HepG2 (cell line): ENCODE data around the gene PANK4. TPM values are rescaled to one million over a fixed set of nuclear protein-coding genes. Genes with fewer than 3 reads are reported as not detected.

Source experiments
- ATAC-seq: fragments of 200-7000 bp; cut with Tn5 transposase; 3 replicates; pipeline ENCODE4 v1.9.1; 2020; ENCODE audit warnings: mild to moderate bottlenecking, moderate library complexity
- BruUV-seq: library from RNA; stranded (reverse); fragments of 400-500 nt; replicated peaks from 2 replicates; lab custom pipeline; 2021; lab: Mats Ljungman, UMichigan
- CTCF ChIA-PET: fragments of 300-600 bp; formaldehyde crosslinking; extraction: SDS; loops from one replicate; lab custom pipeline; 2021; ENCODE audit warnings: low total read pairs, inconsistent platforms, low intra/inter-chr PET ratio; lab: Yijun Ruan, JAX
- POLR2A ChIA-PET: fragments of 350-600 bp; sonication (Branson Sonifier 250); formaldehyde crosslinking; loops from one replicate; lab custom pipeline; 2020; ENCODE audit warnings: antibody characterized with exemption, inconsistent platforms; lab: Yijun Ruan, JAX
- DNase-seq: peaks from one replicate; pipeline ENCODE4 v3.0.0-alpha.2; 2015; ENCODE audit warnings: low spot score
- FAIRE-seq: peaks from 3 replicates; lab custom pipeline; 2011; peaks lifted over from hg19 to GRCh38; lab: Jason Lieb, UNC
- H2AFZ ChIP-seq: one replicate; pipeline ENCODE4 v1.6.1; 2011; ENCODE audit warnings: low read length, inconsistent platforms
- H3K27ac ChIP-seq: fragments of 300-600 bp; 3 replicates; pipeline ENCODE4 v1.8.0; 2011; ENCODE audit warnings: mixed run types, mild to moderate bottlenecking, mixed read lengths, low read length, inconsistent platforms; ENCODE audit not compliant: insufficient read depth; ENCODE audit errors: extremely low read length
- H3K27me3 ChIP-seq, 2 experiments: fragments of 200-600 bp in 1 of 2; 2 replicates in 1 of 2; 3 replicates in 1 of 2; pipeline versions ENCODE4 v1.6.0 to v1.8.0; 2011; ENCODE audit warnings: low read length in 2 of 2, mild to moderate bottlenecking in 2 of 2, moderate library complexity in 2 of 2, inconsistent platforms in 1 of 2; ENCODE audit not compliant: insufficient read depth in 2 of 2, control insufficient read depth in 1 of 2
- H3K36me3 ChIP-seq, 2 experiments: fragments of 200-600 bp in 1 of 2; replicated peaks in 1 of 2; 2 replicates in 1 of 2; 3 replicates in 1 of 2; pipeline versions ENCODE4 v1.5.1 to v1.8.0; 2011; ENCODE audit warnings: low read length in 2 of 2, inconsistent platforms in 1 of 2; ENCODE audit not compliant: insufficient read depth in 2 of 2, control insufficient read depth in 1 of 2
- H3K4me1 ChIP-seq: 2 replicates; pipeline ENCODE4 v1.5.1; 2012; ENCODE audit warnings: low read length, inconsistent platforms; ENCODE audit not compliant: insufficient read depth
- H3K4me2 ChIP-seq: 2 replicates; pipeline ENCODE4 v1.6.0; 2011; ENCODE audit warnings: low read depth, low read length, inconsistent platforms
- H3K4me3 ChIP-seq, 3 experiments: fragments of 200-600 bp in 1 of 3; sonication (generic), shearing (Covaris generic) in 1 of 3; replicated peaks in 1 of 3; 2 replicates each; pipeline ENCODE4 v1.5.1; 2011 to 2016; ENCODE audit warnings: low read length in 3 of 3, inconsistent platforms in 2 of 3, low read depth in 2 of 3, mild to moderate bottlenecking in 2 of 3, control low read depth in 1 of 3, mixed read lengths in 1 of 3; ENCODE audit not compliant: insufficient read depth in 1 of 3
- H3K79me2 ChIP-seq: one replicate; pipeline ENCODE4 v1.6.1; 2011; ENCODE audit warnings: low read length, inconsistent platforms; ENCODE audit not compliant: insufficient read depth
- H3K9ac ChIP-seq: 2 replicates; pipeline ENCODE4 v1.6.0; 2011; ENCODE audit warnings: mild to moderate bottlenecking, low read depth, low read length, inconsistent platforms; ENCODE audit not compliant: insufficient read depth
- H3K9me3 ChIP-seq: 2 replicates; pipeline ENCODE4 v1.5.1; 2012; ENCODE audit warnings: mild to moderate bottlenecking, low read length
- H4K20me1 ChIP-seq: 2 replicates; pipeline ENCODE4 v1.6.0; 2011; ENCODE audit warnings: inconsistent platforms, mild to moderate bottlenecking, low read length, moderate library complexity; ENCODE audit not compliant: insufficient read depth
- AGO2 ChIP-seq: fragments of 200-400 bp; formaldehyde crosslinking; optimal IDR thresholded peaks from 2 replicates; pipeline ENCODE3; 2017; ENCODE audit warnings: mild to moderate bottlenecking, low read depth, low read length, moderate library complexity
- PHF8 ChIP-seq: sonication (generic); formaldehyde crosslinking; IDR thresholded peaks from 2 replicates; pipeline ENCODE4 v1.5.0; 2020; ENCODE audit warnings: missing genetic modification reagents
- POLR2G ChIP-seq: fragments of 200-400 bp; formaldehyde crosslinking; IDR thresholded peaks from 2 replicates; pipeline ENCODE4 v1.6.1; 2018; ENCODE audit warnings: mild to moderate bottlenecking, low read depth, low read length, moderate library complexity
- ZNF282 ChIP-seq: fragments of 450-650 bp; IDR thresholded peaks from 2 replicates; pipeline ENCODE4 v1.6.1; 2018; ENCODE audit not compliant: partially characterized antibody
- ZNF878 ChIP-seq: sonication (generic); formaldehyde crosslinking; IDR thresholded peaks from 2 replicates; pipeline ENCODE4 v1.8.1; 2023; ENCODE audit warnings: mild to moderate bottlenecking, missing genetic modification reagents, moderate library complexity
- WGBS: methylation state at CpG from one replicate; pipeline ENCODE4 v1.1.6; 2017; ENCODE audit warnings: low lambda C conversion rate; 5-methylcytosine and 5-hydroxymethylcytosine counted together
- in situ Hi-C: cut with HindIII; loops from 2 replicates; pipeline ENCODE4 v1.10.0; 2017; ENCODE audit warnings: low pct_unique_long_range_greater_than_20kb; ENCODE audit not compliant: extremely low pct_ligation_motif_present
- intact Hi-C: fragments of 100-400 bp; cut with micrococcal nuclease; formaldehyde crosslinking; loops from one replicate; pipeline ENCODE4 v1.10.0; 2022; ENCODE audit not compliant: unreplicated experiment
- polyA plus RNA-seq, 8 experiments: library from polyadenylated mRNA; depleted of rRNA in 3 of 8; stranded (reverse) in 7 of 8; unstranded in 1 of 8; fragments of >200 nt; fragmentation: Illumina TruSeq in 4 of 8; extraction: Trizol in 4 of 8; gene quantifications; 2 replicates each; pipeline versions ENCODE4 v1.2.1 to v1.2.3, GENCODE V29; 2011 to 2016; ENCODE audit warnings: low read depth in 4 of 8, missing spikeins in 1 of 8, mixed read lengths in 1 of 8; ENCODE audit not compliant: insufficient read depth in 1 of 8
- total RNA-seq, 5 experiments: library from RNA; depleted of rRNA; stranded (reverse); fragments of >200 nt; fragmentation: Illumina TruSeq; extraction: Trizol; gene quantifications; 2 replicates each; pipeline ENCODE4 v1.2.3, GENCODE V29; 2016; ENCODE audit warnings: low read depth in 1 of 5

The PANK4 gene
- total and polyA plus RNA-seq, 2 of the 13 experiments (the other 11 are each of a cell fraction or from before 2014, with no cell fraction given): 17.4 to 19.3 TPM

- in situ Hi-C loops: loop anchor here (25.0 kb wide), 1 partner anchor 318 kb away; the partner anchor contains the start of gene FAAP20
- TF ChIP-seq ZNF282 (no peak), POLR2G (0 out of 2 replicates have a peak, but pooled peaks have one; percentile 3)
- Histone ChIP-seq H2AFZ (no peak overlapping the region), H3K27ac (no peak overlapping the region), H4K20me1 (no peaks in the 10 kb centered on the region), H3K79me2 (no peaks in the 10 kb centered on the region), H3K4me3 (no peak overlapping the region), H3K9me3 (no peaks in the 10 kb centered on the region), H3K4me2 (no peak overlapping the region), H3K4me1 (peaks cover 11% of the 10 kb centered on the region), H3K36me3 (peaks cover 1 to 13% of the 10 kb centered on the region in 2 experiments; a peak in 4 of 5 replicates), H3K9ac (no peak overlapping the region), H3K27me3 (peaks cover 15 to 43% of the 10 kb centered on the region in 2 experiments)
- intact Hi-C loops: no loop called here
- FAIRE-seq: no peak
- CTCF ChIA-PET: no interaction called here
- no peak for DNase-seq
- POLR2A ChIA-PET: interaction anchor here (1.0 to 1.1 kb wide), 2 partner anchors 20 to 40 kb away, joined by 3 to 4 read pairs; no protein-coding TSS in a partner anchor
- WGBS: 39% methylated on average over 11 of the region's 21 CpGs
- ATAC-seq: peak; percentile 12
- BruUV-seq: no TSS peak
These were observed 20.9 kb downstream of the PANK4 start for GRCh38 chr1:2505461-2505994.

- TF ChIP-seq PHF8 (CRISPR knock-in tag) (no peak), ZNF878 (CRISPR knock-in tag) (no peak), AGO2 (peak; percentile 10)
- TF ChIP-seq, all 625 proteins: peak for 1
- DNase-seq: no peak
- Histone ChIP-seq H3K27ac (no peak overlapping the region), H3K9me3 (no peaks in the 10 kb centered on the region), H3K4me3 (no peak overlapping the region), H3K9ac (no peak overlapping the region), H3K27me3 (peaks cover 15 to 43% of the 10 kb centered on the region in 2 experiments), H3K4me1 (peaks cover 11% of the 10 kb centered on the region), H3K79me2 (no peaks in the 10 kb centered on the region), H2AFZ (no peak overlapping the region), H4K20me1 (no peaks in the 10 kb centered on the region), H3K4me2 (no peak overlapping the region), H3K36me3 (peaks cover under 1 to 7% of the 10 kb centered on the region in 2 experiments; a peak in 4 of 5 replicates)
- intact Hi-C loops: no loop called here
- POLR2A ChIA-PET: no interaction called here
- peak; percentile 5 for ATAC-seq
- no TSS peak for BruUV-seq
- in situ Hi-C loops: loop anchor here (25.0 kb wide), 1 partner anchor 318 kb away; the partner anchor contains the start of gene FAAP20
- CTCF ChIA-PET: no interaction called here
- 20% methylated on average over 1 of the region's 22 CpGs for WGBS
- FAIRE-seq: no peak
These were observed 21.5 kb downstream of the PANK4 start for GRCh38 chr1:2504949-2505272.
